H1 (cell line): ENCODE data around the gene ADAM22. TPM values are rescaled to one million over a fixed set of nuclear protein-coding genes. Genes with fewer than 3 reads are reported as not detected.

Experiments
- CTCF ChIA-PET: fragments of 300-600 bp; sonication (Branson Sonifier 250); formaldehyde crosslinking; loops from one replicate; lab custom pipeline; 2021; ENCODE audit not compliant: partially characterized antibody; lab: Charles Lee
- POLR2A ChIA-PET: fragments of 300-600 bp; sonication (Branson Sonifier 250); formaldehyde crosslinking; loops from one replicate; lab custom pipeline; 2021; ENCODE audit warnings: inconsistent platforms; ENCODE audit not compliant: partially characterized antibody; lab: Charles Lee
- DNase-seq, 2 experiments: peaks; one replicate each; pipeline versions ENCODE4 v3.0.0 to v3.0.0-alpha.2; 2010 to 2022; ENCODE audit warnings: low spot score in 2 of 2, low read depth in 1 of 2, mixed read lengths in 1 of 2
- FAIRE-seq: peaks from 2 replicates; lab custom pipeline; 2011; peaks lifted over from hg19 to GRCh38; lab: Jason Lieb, UNC
- H2AFZ ChIP-seq: 2 replicates; pipeline ENCODE4 v1.8.1; 2012; ENCODE audit warnings: low read length, inconsistent platforms
- H2AK5ac ChIP-seq: 2 replicates; pipeline ENCODE4 v1.6.1; 2013; ENCODE audit warnings: low read depth, low read length
- H2BK120ac ChIP-seq: replicated peaks from 2 replicates; pipeline ENCODE3; 2013; ENCODE audit warnings: low read depth, low read length, inconsistent platforms
- H2BK12ac ChIP-seq: 2 replicates; pipeline ENCODE4 v1.6.1; 2013; ENCODE audit warnings: low read depth, low read length
- H2BK15ac ChIP-seq: 2 replicates; pipeline ENCODE4 v1.6.1; 2013; ENCODE audit warnings: low read length
- H2BK20ac ChIP-seq: 2 replicates; pipeline ENCODE4 v1.6.1; 2013; ENCODE audit warnings: low read length
- H2BK5ac ChIP-seq: 2 replicates; pipeline ENCODE4 v1.6.1; 2013; ENCODE audit warnings: low read depth, low read length
- H3K14ac ChIP-seq: 2 replicates; pipeline ENCODE4 v1.6.1; 2013; ENCODE audit warnings: inconsistent platforms; ENCODE audit not compliant: insufficient read length
- H3K18ac ChIP-seq: 2 replicates; pipeline ENCODE4 v1.6.1; 2013; ENCODE audit warnings: low read length; ENCODE audit errors: extremely low read depth
- H3K23ac ChIP-seq: 2 replicates; pipeline ENCODE4 v1.6.1; 2013; ENCODE audit warnings: inconsistent platforms; ENCODE audit not compliant: insufficient read length
- H3K23me2 ChIP-seq: 2 replicates; pipeline ENCODE4 v1.6.1; 2013; ENCODE audit warnings: low read depth, low read length
- H3K27ac ChIP-seq: 2 replicates; pipeline ENCODE4 v1.6.1; 2011; ENCODE audit warnings: low read depth, low read length, inconsistent platforms
- H3K27me3 ChIP-seq, 4 experiments: replicated peaks in 1 of 4; 1 replicate in 1 of 4; 2 replicates in 3 of 4; pipeline versions ENCODE4 v1.6.1 to v1.8.1; 2011 to 2013; ENCODE audit warnings: low read length in 3 of 4, mild to moderate bottlenecking in 3 of 4, inconsistent platforms in 2 of 4, mixed read lengths in 2 of 4, moderate library complexity in 1 of 4; ENCODE audit not compliant: control insufficient read depth in 3 of 4, insufficient read depth in 3 of 4; ENCODE audit errors: extremely low read depth in 1 of 4
- H3K36me3 ChIP-seq, 4 experiments: 2 replicates each; pipeline versions ENCODE4 v1.6.1 to v1.8.1; 2011 to 2013; ENCODE audit warnings: mild to moderate bottlenecking in 4 of 4, low read length in 3 of 4, moderate library complexity in 2 of 4, control low read depth in 1 of 4, inconsistent platforms in 1 of 4; ENCODE audit not compliant: insufficient read depth in 4 of 4, control insufficient read depth in 2 of 4
- H3K4ac ChIP-seq: replicated peaks from 2 replicates; pipeline ENCODE3; 2013; ENCODE audit warnings: low read length, low read depth, mixed read lengths, inconsistent platforms; ENCODE audit not compliant: insufficient read length
- H3K4me1 ChIP-seq, 4 experiments: replicated peaks in 1 of 4; 1 replicate in 1 of 4; 2 replicates in 3 of 4; pipeline versions ENCODE4 v1.6.1 to v1.8.1; 2011 to 2013; ENCODE audit warnings: low read length in 3 of 4, inconsistent platforms in 2 of 4, mixed read lengths in 1 of 4; ENCODE audit not compliant: insufficient read depth in 4 of 4, control insufficient read depth in 3 of 4
- H3K4me2 ChIP-seq, 2 experiments: 2 replicates each; pipeline versions ENCODE4 v1.6.1 to v1.8.1; 2011 to 2013; ENCODE audit warnings: low read depth in 2 of 2, low read length in 2 of 2, control low read depth in 1 of 2, inconsistent platforms in 1 of 2, mild to moderate bottlenecking in 1 of 2; ENCODE audit not compliant: insufficient read depth in 1 of 2
- H3K4me3 ChIP-seq, 4 experiments: fragments of 200-600, 300-600 bp in 1 of 4; sonication (generic), shearing (Covaris generic), sonication (Bioruptor Twin) in 1 of 4; 2 replicates each; pipeline versions ENCODE4 v1.5.1 to v1.8.1; 2011 to 2016; ENCODE audit warnings: low read length in 4 of 4, low read depth in 3 of 4, control low read depth in 2 of 4, inconsistent platforms in 2 of 4, mild to moderate bottlenecking in 2 of 4, mixed read lengths in 1 of 4, moderate library complexity in 1 of 4; ENCODE audit not compliant: insufficient read depth in 2 of 4; ENCODE audit errors: extremely low read depth in 1 of 4
- H3K56ac ChIP-seq: replicated peaks from 2 replicates; pipeline ENCODE3; 2013; ENCODE audit warnings: low read depth, mild to moderate bottlenecking, mixed read lengths, low read length, inconsistent platforms; ENCODE audit not compliant: insufficient read length
- H3K79me1 ChIP-seq: 2 replicates; pipeline ENCODE4 v1.6.1; 2013; ENCODE audit warnings: low read depth, low read length, control low read depth
- H3K79me2 ChIP-seq, 2 experiments: 2 replicates each; pipeline versions ENCODE4 v1.6.1 to v1.8.1; 2012 to 2013; ENCODE audit warnings: low read length in 2 of 2, mild to moderate bottlenecking in 2 of 2, inconsistent platforms in 1 of 2; ENCODE audit not compliant: insufficient read depth in 2 of 2, control insufficient read depth in 1 of 2
- H3K9ac ChIP-seq, 4 experiments: replicated peaks in 1 of 4; 1 replicate in 1 of 4; 2 replicates in 3 of 4; pipeline versions ENCODE4 v1.6.1 to v1.8.1; 2011 to 2013; ENCODE audit warnings: low read depth in 3 of 4, low read length in 3 of 4, control low read depth in 2 of 4, mild to moderate bottlenecking in 2 of 4, moderate library complexity in 2 of 4, inconsistent platforms in 1 of 4; ENCODE audit errors: extremely low read depth in 1 of 4
- H3K9me3 ChIP-seq, 2 experiments: 2 replicates each; pipeline versions ENCODE4 v1.6.1 to v1.8.1; 2012 to 2013; ENCODE audit warnings: mild to moderate bottlenecking in 2 of 2, moderate library complexity in 2 of 2, control low read depth in 1 of 2, inconsistent platforms in 1 of 2, low read depth in 1 of 2, low read length in 1 of 2, mixed read lengths in 1 of 2; ENCODE audit not compliant: insufficient read depth in 2 of 2
- H4K20me1 ChIP-seq, 2 experiments: replicated peaks in 1 of 2; 2 replicates each; pipeline versions ENCODE3 to v1.8.1; 2011 to 2013; ENCODE audit warnings: inconsistent platforms in 2 of 2, low read length in 2 of 2, mild to moderate bottlenecking in 1 of 2; ENCODE audit not compliant: insufficient read depth in 2 of 2, control insufficient read depth in 1 of 2
- H4K5ac ChIP-seq: 2 replicates; pipeline ENCODE4 v1.6.1; 2013; ENCODE audit warnings: low read length, low read depth, mixed read lengths, inconsistent platforms; ENCODE audit not compliant: insufficient read length
- H4K8ac ChIP-seq: 2 replicates; pipeline ENCODE4 v1.8.0; 2013; ENCODE audit warnings: mild to moderate bottlenecking, moderate library complexity, low read length, inconsistent platforms; ENCODE audit not compliant: insufficient read depth; ENCODE audit errors: extremely low read depth
- H4K91ac ChIP-seq: replicated peaks from 2 replicates; pipeline ENCODE3; 2013; ENCODE audit warnings: low read length, mixed read lengths, inconsistent platforms; ENCODE audit not compliant: insufficient read length
- TEAD4 ChIP-seq: IDR thresholded peaks from 2 replicates; pipeline ENCODE4 v1.6.1; 2012; ENCODE audit warnings: low read depth, low read length, inconsistent platforms, mixed read lengths
- polyA plus RNA-seq, 7 experiments: library from polyadenylated mRNA; depleted of rRNA in 3 of 7; stranded (reverse) in 5 of 7; unstranded in 2 of 7; fragments of >200 nt in 5 of 7; fragments of 200-250 nt in 2 of 7; gene quantifications; 1 replicate in 5 of 7; 2 replicates in 1 of 7; 4 replicates in 1 of 7; pipeline versions ENCODE4 v1.2.1 to v1.2.3, GENCODE V29; 2011 to 2013; ENCODE audit warnings: missing spikeins in 2 of 7, mixed read lengths in 2 of 7
- total RNA-seq: library from RNA; stranded (reverse); fragmentation: NEBNext Ultra II Directional; extraction: Animal tissue kit (Norgen Biotek cat#: 25700); gene quantifications from 2 replicates; pipeline ENCODE4 v1.2.1, GENCODE V29; 2021
- TF ChIP-seq, protein P1 (sequence below): IDR thresholded peaks from 2 replicates; pipeline ENCODE4 v1.6.1; 2011; ENCODE audit warnings: low read depth, mild to moderate bottlenecking, low read length; ENCODE audit not compliant: insufficient read depth

The ADAM22 gene
- total and polyA plus RNA-seq, 2 of the 8 experiments (the other 6 are each of a cell fraction or from before 2014, with no cell fraction given): 4.6 to 21.4 TPM

DNA sequence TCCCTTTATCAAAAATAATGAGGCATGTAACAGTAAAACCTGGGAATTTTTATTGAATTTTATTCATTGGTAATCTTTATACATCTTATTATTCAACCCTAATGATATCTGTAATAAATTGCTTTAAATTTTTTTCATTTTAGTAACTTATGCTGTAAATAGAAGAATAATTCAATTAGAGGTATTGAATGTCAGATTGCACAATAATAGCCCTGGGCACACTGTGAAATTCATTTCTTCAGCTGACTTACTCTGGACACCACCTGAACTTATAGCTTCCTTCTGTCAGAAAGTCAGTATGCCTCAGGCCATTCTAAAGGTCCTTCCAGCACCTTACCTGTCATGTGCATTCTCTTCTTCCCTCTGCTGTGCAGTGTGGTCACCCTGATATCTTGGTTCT lies 59.2 kb downstream of the ADAM22 start:
- ChIA-PET POLR2A (interaction anchor here (0.5 kb wide), 1 partner anchor 362 kb away, joined by 3 read pairs; no protein-coding TSS in a partner anchor), CTCF (no interaction called here)
- TF ChIP-seq, protein P1, sequence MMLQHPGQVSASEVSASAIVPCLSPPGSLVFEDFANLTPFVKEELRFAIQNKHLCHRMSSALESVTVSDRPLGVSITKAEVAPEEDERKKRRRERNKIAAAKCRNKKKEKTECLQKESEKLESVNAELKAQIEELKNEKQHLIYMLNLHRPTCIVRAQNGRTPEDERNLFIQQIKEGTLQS: no peak
- TF ChIP-seq TEAD4: no peak
- Histone ChIP-seq H3K36me3 (no peaks in the 10 kb centered on the region; a peak in 1 of 8 replicates), H2AFZ (no peak overlapping the region), H3K4me1 (no peaks in the 10 kb centered on the region), H2BK120ac (no peak overlapping the region), H3K4me2 (no peak overlapping the region), H3K23me2 (no peaks in the 10 kb centered on the region), H3K14ac (no peak overlapping the region), H3K27ac (no peak overlapping the region), H3K4me3 (no peak overlapping the region), H3K9ac (no peak overlapping the region), H4K5ac (no peak overlapping the region), H3K18ac (no peak overlapping the region), H3K27me3 (no peaks in the 10 kb centered on the region), H3K9me3 (no peaks in the 10 kb centered on the region), H4K91ac (no peak overlapping the region), H3K79me2 (no peaks in the 10 kb centered on the region), H3K56ac (no peak overlapping the region), H2BK15ac (no peak overlapping the region), H3K79me1 (0 out of 2 replicates have a peak, but pooled peaks cover 2% of the 10 kb centered on the region), H4K8ac (no peak overlapping the region), H3K23ac (no peak overlapping the region), H4K20me1 (no peaks in the 10 kb centered on the region), H2AK5ac (no peak overlapping the region), H2BK12ac (no peak overlapping the region), H3K4ac (no peak overlapping the region), H2BK20ac (no peak overlapping the region), H2BK5ac (no peak overlapping the region)
- no peak for FAIRE-seq
- no peak for DNase-seq
